Left ventricle myocardium inferior (tissue), 1 donor: ENCODE data around the gene RBMS3. TPM values are rescaled to one million over a fixed set of nuclear protein-coding genes. Genes with fewer than 3 reads are reported as not detected.

Source experiments
- DNase-seq: peaks from one replicate; pipeline ENCODE4 v3.0.0-alpha.2; 2020
- H3K27ac ChIP-seq: fragments of 200-600 bp; replicated peaks from 2 replicates; pipeline ENCODE4 v1.8.0; 2021
- H3K27me3 ChIP-seq: fragments of 200-600 bp; 2 replicates; pipeline ENCODE4 v1.8.0; 2021; ENCODE audit warnings: low read depth
- H3K36me3 ChIP-seq: fragments of 200-600 bp; 2 replicates; pipeline ENCODE4 v1.8.0; 2021
- H3K4me1 ChIP-seq: fragments of 200-600 bp; 2 replicates; pipeline ENCODE4 v1.8.0; 2021
- H3K4me3 ChIP-seq: fragments of 200-600 bp; 2 replicates; pipeline ENCODE4 v1.8.0; 2021; ENCODE audit warnings: mild to moderate bottlenecking, moderate library complexity
- H3K9me3 ChIP-seq: fragments of 200-600 bp; replicated peaks from 2 replicates; pipeline ENCODE4 v1.8.0; 2021
- intact Hi-C: fragments of 100-400 bp; cut with micrococcal nuclease; formaldehyde crosslinking; loops from one replicate; pipeline ENCODE4 v1.11.0; 2022
- total RNA-seq: library from RNA; stranded (reverse); fragmentation: NEBNext Ultra II Directional; extraction: Animal tissue kit (Norgen Biotek cat#: 25700); gene quantifications from one replicate; pipeline ENCODE4 v1.2.1, GENCODE V29; 2021
- TF ChIP-seq, protein P1 (sequence below): fragments of 200-600 bp; IDR thresholded peaks from 2 replicates; pipeline ENCODE4 v1.8.0; 2021; ENCODE audit warnings: antibody characterized with exemption, mild to moderate bottlenecking, borderline replicate concordance
- donor health status: DM: no; HTN: yes; CAD: no; lungs with severe emphysema.

The RBMS3 gene
- total RNA-seq, 1 donor from 2014 or later, result 25.3 TPM

DNA sequence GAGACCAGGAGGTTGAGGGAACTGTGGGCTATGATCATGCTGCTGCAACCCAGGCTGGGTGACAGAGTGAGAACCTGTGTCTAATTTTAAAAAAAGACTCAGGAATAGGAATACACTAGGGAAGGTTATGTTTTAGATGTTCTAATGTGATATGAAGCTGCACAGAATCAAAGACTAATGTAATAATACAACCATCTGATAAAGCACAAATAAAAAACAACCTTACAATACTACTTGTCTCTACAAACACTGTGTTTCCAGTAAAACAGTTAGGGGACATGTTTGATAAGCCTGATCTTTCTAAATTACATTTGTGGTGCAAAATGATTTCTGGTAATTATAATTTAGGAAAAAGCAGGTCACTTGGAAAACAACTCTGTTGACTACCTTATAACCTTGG, 56.7 kb downstream of the RBMS3 start:
- no peak for DNase-seq
- H3K27me3 ChIP-seq, result no peaks in the 10 kb centered on the region
- no peaks in the 10 kb centered on the region for H3K9me3 ChIP-seq
- H3K4me3 ChIP-seq, result no peak overlapping the region
- intact Hi-C loops, result no loop called here
- H3K27ac ChIP-seq, result no peak overlapping the region
- TF ChIP-seq, protein P1, sequence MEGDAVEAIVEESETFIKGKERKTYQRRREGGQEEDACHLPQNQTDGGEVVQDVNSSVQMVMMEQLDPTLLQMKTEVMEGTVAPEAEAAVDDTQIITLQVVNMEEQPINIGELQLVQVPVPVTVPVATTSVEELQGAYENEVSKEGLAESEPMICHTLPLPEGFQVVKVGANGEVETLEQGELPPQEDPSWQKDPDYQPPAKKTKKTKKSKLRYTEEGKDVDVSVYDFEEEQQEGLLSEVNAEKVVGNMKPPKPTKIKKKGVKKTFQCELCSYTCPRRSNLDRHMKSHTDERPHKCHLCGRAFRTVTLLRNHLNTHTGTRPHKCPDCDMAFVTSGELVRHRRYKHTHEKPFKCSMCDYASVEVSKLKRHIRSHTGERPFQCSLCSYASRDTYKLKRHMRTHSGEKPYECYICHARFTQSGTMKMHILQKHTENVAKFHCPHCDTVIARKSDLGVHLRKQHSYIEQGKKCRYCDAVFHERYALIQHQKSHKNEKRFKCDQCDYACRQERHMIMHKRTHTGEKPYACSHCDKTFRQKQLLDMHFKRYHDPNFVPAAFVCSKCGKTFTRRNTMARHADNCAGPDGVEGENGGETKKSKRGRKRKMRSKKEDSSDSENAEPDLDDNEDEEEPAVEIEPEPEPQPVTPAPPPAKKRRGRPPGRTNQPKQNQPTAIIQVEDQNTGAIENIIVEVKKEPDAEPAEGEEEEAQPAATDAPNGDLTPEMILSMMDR, result no peak
- H3K36me3 ChIP-seq, result no peaks in the 10 kb centered on the region
- peaks cover 69% of the 10 kb centered on the region for H3K4me1 ChIP-seq

DNA sequence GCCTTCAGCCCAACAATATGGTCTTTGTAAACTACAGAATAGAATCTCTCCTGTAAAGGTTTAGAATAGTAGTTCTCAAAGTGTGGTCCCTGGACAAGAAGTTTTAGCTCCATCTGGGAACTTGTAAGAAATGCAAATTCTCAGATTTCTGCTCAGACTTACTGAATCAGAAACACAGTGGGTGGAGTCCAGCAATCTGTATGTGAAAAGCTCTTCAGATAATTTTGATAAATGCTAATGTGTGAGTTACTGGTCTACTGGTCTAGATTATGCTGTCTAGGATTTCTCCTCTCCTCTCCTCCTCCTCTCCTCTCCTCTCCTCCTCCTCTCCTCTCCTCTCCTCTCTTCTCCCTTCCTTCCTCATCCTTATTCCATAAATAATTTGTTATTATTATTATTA, 57.5 kb downstream of the RBMS3 start:
- H3K9me3 ChIP-seq, result no peaks in the 10 kb centered on the region
- H3K27ac ChIP-seq, result no peak overlapping the region
- no peak for DNase-seq
- no peaks in the 10 kb centered on the region for H3K27me3 ChIP-seq
- intact Hi-C loops, result no loop called here
- no peaks in the 10 kb centered on the region for H3K36me3 ChIP-seq
- H3K4me1 ChIP-seq, result peaks cover 62% of the 10 kb centered on the region
- no peak overlapping the region for H3K4me3 ChIP-seq
- TF ChIP-seq, protein P1, result no peak

DNA sequence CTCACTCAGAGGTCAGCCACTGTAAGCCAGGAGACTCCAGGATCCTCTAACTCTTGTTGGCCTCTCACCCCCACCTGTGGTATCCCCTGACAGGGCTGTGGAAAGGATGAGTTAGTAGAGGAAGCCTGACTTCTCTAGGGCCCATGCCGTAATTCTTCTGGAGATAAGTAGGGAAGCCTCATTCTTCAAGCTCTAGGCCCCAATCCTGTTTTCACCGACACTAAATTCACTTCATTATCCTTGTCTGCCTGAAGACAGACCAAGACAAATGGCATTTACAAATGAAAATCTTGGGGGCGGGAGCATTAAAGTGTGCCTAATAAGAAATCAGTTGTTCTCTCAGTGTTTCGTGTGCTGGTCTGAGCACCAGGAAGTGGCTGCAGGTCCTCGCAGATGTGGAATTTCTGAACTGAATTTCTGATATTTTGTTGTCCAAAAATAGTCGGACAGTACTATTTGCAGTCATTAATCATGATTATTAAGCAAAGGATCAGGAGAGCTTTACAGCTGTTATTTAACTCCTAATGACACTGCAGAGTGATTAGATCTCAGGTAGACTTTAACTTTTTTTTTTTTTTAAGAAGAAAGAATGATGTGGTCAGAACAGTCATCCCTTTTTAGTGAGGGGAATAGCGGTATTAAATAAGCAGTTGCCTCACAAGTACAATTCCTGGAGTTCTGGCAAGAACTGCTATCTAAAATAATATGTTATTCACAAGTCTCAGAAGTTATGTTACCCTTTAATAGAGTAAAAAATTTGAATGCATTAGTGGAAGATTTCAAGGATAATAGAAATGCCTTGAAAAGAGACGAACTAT, 58.4 kb downstream of the RBMS3 start:
- Histone ChIP-seq H3K4me3 (no peak overlapping the region), H3K27me3 (no peaks in the 10 kb centered on the region), H3K27ac (no peak overlapping the region), H3K4me1 (peaks cover 62% of the 10 kb centered on the region), H3K36me3 (no peaks in the 10 kb centered on the region), H3K9me3 (no peaks in the 10 kb centered on the region)
- no peak for DNase-seq
- intact Hi-C loops, result no loop called here
- TF ChIP-seq, protein P1, result no peak

DNA sequence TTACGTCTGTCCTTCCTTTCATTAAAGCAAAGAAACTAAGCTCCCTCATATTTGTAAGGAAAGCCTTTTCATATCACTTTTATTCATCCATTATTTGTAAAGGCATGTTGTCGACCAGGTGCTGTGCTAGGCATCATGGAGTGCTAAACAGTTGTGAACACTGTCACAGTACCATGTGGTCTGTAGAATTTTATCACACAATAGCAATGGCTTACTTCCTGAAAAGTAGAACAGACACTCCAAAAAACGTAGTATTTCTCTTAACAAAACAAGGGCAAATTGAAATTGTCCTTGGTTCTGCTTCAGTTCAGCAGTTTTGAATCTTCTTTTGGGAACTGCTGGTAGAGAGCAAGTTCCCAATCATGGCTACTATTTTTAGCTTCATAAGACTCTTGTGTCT, 63.3 kb downstream of the RBMS3 start:
- no peaks in the 10 kb centered on the region for H3K36me3 ChIP-seq
- H3K27me3 ChIP-seq, result no peaks in the 10 kb centered on the region
- intact Hi-C loops, result no loop called here
- no peaks in the 10 kb centered on the region for H3K9me3 ChIP-seq
- no peak for DNase-seq
- TF ChIP-seq, protein P1, result no peak
- no peak overlapping the region for H3K27ac ChIP-seq
- peaks cover 29% of the 10 kb centered on the region for H3K4me1 ChIP-seq
- H3K4me3 ChIP-seq, result no peak overlapping the region

DNA sequence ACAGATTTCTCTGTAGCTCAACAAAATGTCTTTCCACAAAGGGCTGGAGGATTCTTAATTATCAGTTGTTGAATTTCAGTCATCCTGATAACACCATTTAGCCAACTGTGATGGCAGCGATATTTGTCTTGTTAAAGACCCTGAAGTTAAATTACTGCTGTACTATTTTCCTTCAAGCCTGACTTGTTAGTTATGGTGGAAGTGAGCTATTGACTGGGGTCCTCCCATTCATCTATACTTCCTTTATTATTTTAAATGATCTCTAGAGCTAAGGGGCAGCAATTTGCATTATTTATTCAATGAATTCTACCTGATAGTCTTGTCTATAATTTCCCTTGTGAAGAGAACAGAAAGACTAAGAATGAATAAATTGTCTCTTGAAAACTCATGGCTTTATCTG, 64.1 kb downstream of the RBMS3 start:
- H3K27ac ChIP-seq, result no peak overlapping the region
- H3K4me1 ChIP-seq, result peaks cover 26% of the 10 kb centered on the region
- intact Hi-C loops, result no loop called here
- H3K4me3 ChIP-seq, result no peak overlapping the region
- DNase-seq, result no peak
- TF ChIP-seq, protein P1, result no peak
- H3K27me3 ChIP-seq, result no peaks in the 10 kb centered on the region
- H3K9me3 ChIP-seq, result no peaks in the 10 kb centered on the region
- no peaks in the 10 kb centered on the region for H3K36me3 ChIP-seq
